ENCODE results near the gene PLAAT4.
"Not testable (repeated sequence)": the region's sequence is repeated elsewhere in the genome, so short reads cannot be mapped to it uniquely, and the experiment has no call there.

PLAAT4 gene

GRCh38 chr11:63511048-63511748 is 25.4 kb upstream of the PLAAT4 start:
- no peak for DNase-seq

- no peak for DNase-seq
These were observed 23.8 kb upstream of the PLAAT4 start for GRCh38 chr11:63512816-63513215.

GRCh38 chr11:63516109-63516508 is 20.5 kb upstream of the PLAAT4 start:
- no peak for DNase-seq

GRCh38 chr11:63517156-63517555 is 19.5 kb upstream of the PLAAT4 start:
- DNase-seq = no peak

- DNase-seq = no peak
These were observed 18.1 kb upstream of the PLAAT4 start for GRCh38 chr11:63518548-63518947.

- DNase-seq = no peak
These were observed 15.9 kb upstream of the PLAAT4 start for GRCh38 chr11:63520606-63521170.

GRCh38 chr11:63521896-63522295 is 14.7 kb upstream of the PLAAT4 start:
- no peak for DNase-seq

- no peak for DNase-seq
These were observed 13.5 kb upstream of the PLAAT4 start for GRCh38 chr11:63523151-63523550.

- no peak for DNase-seq
These were observed 8.9 kb upstream of the PLAAT4 start for GRCh38 chr11:63527667-63528066.

GRCh38 chr11:63528156-63528555 is 8.5 kb upstream of the PLAAT4 start:
- DNase-seq = not testable (repeated sequence)

- not testable (repeated sequence) for DNase-seq
These were observed 7.8 kb upstream of the PLAAT4 start for GRCh38 chr11:63528729-63529278.

- DNase-seq = not testable (repeated sequence)
These were observed 7.2 kb upstream of the PLAAT4 start for GRCh38 chr11:63529373-63529772.

GRCh38 chr11:63530021-63530420 is 6.6 kb upstream of the PLAAT4 start:
- no peak for DNase-seq

GRCh38 chr11:63531074-63531792 is 5.4 kb upstream of the PLAAT4 start:
- DNase-seq = not testable (repeated sequence)

- no peak for DNase-seq
These were observed 4.5 kb upstream of the PLAAT4 start for GRCh38 chr11:63532117-63532516.

GRCh38 chr11:63532799-63533475 is 3.7 kb upstream of the PLAAT4 start:
- no peak for DNase-seq

- no peak for DNase-seq
These were observed 2.5 kb upstream of the PLAAT4 start for GRCh38 chr11:63534076-63534475.

- DNase-seq = no peak
These were observed 1.6 kb upstream of the PLAAT4 start for GRCh38 chr11:63534895-63535461.

- no peak for DNase-seq
These were observed 874 bp upstream of the PLAAT4 start for GRCh38 chr11:63535734-63536133.

- DNase-seq = no peak
These were observed 889 bp downstream of the PLAAT4 start for GRCh38 chr11:63537293-63538101.

- not testable (repeated sequence) for DNase-seq
These were observed 5.9 kb downstream of the PLAAT4 start for GRCh38 chr11:63542506-63542905.

- no peak for DNase-seq
These were observed 7.1 kb downstream of the PLAAT4 start for GRCh38 chr11:63543711-63544110.

Data from activated CD8-positive, alpha-beta memory T cell treated with anti-CD3 and anti-CD28 coated beads, Interleukin-2, amount 50 U/mL, for 48 hours (primary cell).